HS-5 (cell line): Measurements from ENCODE around the gene LSS.
"Not testable (repeated sequence)": the region's sequence is repeated elsewhere in the genome, so short reads cannot be mapped to it uniquely, and the experiment has no call there.

Source experiments
- DNase-seq: peaks from one replicate; pipeline ENCODE4 v3.0.0-alpha.2; 2012; ENCODE audit warnings: low read depth

Gene LSS

DNA sequence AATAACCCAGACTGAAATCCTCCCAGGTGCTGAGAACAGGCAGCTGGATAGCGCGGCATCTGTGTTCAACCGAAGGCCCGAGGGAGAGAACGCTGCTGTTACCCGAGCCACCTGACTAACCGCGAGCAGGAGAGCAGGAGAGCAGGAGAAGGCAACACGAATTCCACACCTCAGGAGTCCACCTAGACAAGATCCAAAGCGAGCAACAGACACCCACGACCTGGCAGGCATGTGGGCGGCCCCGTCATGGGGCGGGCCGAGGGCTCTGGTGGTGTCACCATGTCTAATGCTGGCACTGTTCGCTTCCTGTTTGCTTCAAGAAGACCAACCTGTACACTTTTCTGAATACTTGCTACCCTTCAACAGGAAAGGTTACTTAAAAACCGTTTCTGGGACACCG lies 23.4 kb downstream of the LSS start:
- no peak for DNase-seq

DNA sequence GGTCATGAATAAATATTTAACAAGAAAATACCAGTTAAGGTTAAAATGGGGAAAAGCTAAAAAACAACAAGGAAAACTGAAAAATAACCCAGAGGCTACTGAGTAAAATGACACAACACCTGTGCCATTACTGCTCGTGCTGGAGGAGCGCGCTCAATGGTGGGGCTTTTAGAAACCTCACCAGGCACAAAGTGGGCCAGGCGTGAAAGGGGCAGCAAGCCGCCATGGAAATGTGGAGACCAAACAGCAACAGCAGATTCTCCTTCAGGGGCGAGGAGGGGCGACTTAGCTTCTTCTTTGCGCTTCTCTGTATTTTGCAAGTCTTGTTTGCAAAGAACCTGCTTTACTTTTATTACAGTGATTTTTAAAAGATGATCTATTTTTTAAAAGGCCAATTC lies 25.4 kb downstream of the LSS start:
- DNase-seq = no peak

DNA sequence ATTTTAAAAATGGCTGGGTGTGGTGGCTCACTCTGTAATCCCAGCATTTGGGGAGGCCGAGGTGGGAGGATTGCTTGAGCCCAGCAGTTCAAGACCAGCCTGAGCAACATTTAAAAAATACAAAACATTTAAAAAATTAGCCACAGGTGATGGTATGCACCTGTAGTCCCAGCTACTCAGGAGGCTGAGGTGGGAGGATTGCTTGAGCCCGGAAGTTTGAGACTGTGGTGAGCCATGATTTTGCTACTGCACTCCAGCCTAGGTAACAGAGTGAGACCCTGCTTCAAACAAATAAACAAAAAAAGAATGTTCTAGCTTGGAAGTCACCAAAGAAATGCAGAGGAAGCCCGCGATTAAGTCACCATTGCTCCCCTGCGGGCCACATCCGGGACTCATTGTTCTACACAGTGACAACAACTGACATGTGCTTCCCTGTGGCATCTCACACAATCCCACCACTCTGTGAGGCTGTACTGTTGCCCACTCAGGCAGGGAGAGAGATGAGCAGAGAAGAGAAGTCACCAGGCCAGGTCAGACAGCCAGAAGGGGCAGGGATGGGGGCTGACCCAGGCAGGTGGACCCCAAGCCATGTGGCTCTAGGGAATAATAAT lies 25.9 kb downstream of the LSS start:
- DNase-seq = no peak

DNA sequence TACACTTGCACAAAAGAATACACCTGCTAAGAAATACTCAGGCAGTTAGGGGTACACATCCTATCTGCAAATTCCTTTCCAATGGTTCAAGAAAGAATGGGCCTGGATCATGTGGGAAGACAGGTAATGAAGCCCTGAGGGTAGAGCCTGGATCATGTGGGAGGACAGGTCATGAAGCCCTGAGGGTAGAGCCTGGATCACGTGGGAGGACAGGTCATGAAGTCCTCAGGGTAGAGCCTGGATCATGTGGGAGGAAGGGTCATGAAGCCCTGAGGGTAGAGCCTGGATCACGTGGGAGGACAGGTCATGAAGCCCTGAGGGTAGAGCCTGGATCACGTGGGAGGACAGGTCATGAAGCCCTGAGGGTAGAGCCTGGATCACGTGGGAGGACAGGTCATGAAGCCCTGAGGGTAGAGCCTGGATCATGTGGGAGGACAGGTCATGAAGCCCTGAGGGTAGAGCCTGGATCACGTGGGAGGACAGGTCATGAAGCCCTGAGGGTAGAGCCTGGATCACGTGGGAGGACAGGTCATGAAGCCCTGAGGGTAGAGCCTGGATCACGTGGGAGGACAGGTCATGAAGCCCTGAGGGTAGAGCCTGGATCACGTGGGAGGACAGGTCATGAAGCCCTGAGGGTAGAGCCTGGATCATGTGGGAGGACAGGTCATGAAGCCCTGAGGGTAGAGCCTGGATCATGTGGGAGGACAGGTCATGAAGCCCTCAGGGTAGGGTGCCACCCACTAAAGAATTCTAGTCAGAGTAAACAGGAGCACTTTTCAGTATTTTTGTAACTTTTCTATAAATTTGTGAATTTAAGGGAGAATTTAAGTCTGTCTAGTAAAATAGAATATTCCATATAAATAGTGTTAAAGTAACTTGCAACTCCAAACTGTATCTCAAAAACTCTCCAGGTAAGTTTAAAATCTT lies 27.4 kb downstream of the LSS start:
- DNase-seq = not testable (repeated sequence)

DNA sequence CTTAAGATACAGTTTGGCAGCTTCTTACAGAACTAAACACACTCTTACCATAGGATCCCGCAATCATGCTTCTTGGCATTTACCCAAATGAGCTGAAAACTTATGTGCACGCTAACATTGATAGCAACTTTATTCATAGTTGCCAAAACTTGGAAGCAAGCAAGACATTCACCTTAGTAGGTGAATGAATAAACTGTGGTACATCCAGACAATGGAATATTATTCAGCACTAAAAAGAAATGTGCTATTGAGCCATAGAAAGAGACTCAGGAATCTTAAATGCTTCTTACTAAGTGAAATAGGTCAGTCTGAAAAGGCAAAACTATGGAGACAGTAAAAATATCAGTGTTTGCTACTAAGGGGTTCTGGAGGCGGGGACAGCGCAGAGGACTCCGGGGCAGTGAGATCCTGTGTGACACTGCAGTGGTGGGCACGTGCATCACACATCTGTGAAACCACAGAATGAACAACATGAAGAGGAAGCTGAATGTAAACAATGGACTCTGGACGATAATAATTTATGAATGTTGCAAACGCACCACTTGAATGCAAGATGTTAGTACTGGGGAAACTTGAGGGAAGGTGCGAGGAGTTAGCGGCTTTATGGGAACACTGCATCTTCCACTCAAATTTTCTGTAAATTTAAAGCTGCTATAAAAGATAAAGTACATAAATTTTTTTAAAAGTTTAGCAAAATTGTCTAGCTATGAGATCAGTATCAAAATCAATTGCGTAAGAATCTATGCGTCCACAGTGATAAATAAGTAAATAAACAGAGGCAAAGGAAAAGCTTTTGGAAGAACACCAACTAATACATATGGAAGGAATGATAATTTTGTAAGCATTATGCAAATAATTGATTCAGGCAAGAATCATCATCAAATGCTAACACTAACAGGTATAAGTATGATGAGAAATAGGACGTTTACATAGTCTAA lies 28.9 kb downstream of the LSS start:
- DNase-seq = no peak

DNA sequence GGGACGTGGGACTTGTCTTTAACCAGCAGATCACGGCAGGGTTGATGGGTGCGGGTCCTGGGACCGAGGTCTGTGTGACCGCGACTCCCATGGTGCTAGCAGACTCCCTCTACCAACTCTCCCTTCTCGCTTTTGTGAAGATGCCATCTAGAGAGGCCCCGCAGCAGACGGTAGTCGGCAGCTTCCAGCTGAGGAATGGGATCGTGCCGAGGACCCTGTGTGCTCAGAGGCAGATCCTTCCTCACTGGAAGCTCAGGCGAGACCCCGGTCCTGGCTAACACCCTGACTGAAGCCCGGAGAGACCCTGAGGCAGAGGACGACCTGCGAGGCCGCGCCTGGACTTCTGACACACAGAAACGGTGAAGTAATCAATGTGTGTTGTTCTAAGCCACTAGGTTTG lies 31.8 kb downstream of the LSS start:
- DNase-seq = no peak

DNA sequence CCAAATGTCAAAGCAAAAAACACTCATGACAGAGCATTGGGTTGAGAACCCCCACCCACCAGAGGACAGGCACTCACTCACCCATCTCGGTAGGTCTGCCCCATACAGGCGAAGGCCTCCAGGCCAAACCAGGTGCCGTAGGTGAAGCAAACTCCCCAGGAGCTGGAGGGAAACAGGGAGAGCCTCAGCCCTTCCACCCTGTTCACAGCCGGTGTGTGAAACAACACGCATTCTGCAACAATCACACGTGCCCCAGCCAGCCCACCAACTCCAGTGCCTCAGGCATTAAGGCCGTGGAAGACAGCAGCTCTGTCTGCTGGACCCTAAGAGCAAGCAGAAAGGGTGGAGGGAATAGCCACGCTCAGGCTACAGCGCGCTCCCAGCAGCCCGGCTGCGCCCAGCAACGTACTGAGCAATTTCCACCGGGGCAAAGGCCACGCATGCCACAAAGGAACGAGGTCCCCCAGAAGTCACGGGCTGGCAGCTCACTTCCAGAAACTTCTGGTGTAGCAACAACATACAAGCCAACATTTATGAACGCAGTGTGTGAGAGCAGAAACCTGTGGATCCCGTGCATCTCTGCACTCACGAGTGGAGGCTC lies 32.9 kb downstream of the LSS start:
- DNase-seq = no peak

DNA sequence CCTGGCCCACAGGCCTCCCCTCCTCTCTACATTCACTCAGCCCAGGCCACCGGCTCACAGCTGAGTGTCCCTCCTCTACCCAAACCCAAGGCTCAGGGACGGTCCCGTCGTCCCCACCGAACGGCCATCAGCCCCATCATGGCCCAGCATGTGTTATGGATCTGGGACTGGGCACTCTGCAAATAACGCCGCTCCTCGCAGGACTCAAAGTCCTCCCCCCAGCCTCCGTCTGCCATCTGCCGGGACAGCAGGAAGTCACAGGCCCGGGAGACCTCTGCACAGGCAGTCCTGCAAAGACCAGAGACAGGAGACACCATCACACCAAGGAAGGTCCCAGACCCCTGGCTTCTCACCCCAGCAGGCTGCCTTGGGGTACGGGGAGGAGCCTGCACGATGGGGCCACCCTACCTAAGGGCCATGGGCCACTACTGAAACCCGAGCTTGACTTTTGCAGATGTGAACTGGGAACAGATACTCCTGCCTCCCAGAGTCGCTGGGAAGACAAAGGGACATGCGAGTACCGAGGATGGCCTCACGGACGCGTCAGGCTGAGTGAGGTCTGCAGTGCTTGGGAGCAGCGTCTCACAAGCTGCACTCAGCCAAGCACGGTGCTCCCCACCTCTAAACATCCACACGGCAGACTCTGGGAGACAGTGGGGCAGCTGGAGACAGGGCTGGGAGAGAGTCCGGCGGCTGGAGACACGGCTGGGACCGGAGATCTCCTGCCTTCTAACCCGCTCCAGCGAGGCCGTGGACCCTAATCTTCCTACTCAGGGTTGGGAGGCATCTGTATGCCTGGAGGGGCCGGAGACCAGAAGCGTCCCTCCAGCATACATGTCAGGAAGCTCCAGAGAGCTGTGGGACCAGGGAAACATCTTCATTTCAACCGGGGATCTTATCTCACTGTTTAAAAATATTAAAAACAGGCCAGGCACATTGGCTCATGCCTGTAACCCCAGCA lies 33.9 kb downstream of the LSS start:
- DNase-seq = no peak

DNA sequence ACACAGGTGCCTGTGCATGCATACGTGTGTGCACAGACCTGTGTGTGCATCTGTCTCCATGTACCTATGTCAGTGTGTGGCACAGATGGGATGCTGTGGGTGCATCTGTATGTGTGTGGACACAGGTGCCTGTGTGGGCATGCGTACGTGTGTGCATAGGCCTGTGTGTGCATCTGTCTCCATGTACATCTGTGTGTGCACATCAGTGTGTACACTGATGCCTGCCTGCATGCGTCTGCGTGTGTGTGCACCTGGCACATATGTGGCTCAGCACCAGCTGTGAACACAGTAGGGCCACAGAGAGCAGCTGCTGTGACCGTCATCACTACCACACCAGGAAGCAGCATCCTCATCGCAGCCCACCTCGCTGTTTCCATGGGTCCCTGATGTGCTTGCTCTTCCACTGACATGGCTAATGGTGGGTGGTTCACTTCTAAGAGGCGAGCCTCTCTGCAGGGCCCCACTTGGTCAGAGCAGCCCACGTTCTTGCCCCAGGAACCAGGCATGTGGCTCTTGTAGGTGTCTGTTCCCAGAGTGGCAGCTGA lies 34.7 kb downstream of the LSS start:
- no peak for DNase-seq

DNA sequence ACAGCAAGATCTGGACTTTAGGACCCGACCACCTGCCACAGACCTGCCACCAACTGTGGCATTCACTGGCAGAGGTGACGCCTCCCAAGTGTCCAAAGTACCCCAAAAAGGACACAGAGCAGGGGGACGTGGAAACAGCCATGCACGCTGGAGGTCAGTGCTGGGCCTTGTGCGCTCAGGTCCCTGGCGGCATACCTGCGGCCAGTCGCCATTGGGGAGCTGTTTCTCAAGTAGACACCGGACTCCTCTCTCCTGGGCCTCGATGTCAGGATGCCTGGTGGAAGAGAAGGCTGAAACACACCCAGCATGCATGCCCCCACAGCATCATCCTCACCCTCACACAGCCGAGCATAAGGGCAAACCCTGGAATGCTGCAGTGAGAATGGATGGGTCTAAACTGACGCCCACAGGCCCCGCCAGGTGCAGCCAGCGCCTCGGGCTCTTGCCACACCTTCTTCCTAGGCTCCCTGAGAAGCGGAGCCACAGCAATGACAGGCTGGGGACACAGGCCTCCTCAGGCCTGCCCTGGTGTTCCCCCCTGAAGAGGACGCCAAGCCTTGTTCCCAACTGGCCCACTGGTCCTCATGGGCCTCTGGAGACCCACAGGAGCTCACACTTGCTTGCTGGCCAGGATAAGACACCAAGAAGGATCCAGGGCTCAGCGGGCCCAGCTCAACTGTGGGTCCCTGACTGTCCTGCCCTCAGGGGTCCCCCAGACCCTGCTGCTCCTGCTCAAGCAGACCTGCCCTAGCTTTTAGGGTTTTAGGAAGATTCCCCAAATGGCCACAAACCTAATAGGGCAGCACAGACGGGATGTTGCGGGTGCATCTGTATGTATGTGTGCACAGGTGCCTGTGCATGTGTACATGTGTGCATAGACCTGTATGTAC lies 36.6 kb downstream of the LSS start:
- no peak for DNase-seq

DNA sequence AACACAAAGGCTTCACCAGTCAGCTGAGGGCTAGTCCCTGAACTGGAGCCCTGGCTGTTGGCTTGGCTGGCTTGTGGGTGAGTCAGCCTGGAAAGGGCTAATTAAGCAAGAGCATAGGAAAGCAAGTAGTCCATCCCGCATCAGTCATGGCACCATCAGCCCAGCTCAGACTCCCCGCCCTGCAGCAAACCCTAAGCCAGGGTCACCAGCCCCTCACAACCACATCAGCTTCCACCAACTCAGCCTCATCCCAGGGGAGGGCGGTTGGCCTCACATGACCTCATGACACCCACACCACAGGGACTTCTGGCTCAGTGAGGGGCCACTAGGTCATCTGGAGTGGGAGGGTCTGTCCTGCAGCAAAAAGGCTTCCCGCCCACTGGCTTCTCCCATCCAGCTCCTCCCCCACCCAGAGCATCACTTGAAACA lies 37.3 kb downstream of the LSS start:
- peak; percentile 43 for DNase-seq

DNA sequence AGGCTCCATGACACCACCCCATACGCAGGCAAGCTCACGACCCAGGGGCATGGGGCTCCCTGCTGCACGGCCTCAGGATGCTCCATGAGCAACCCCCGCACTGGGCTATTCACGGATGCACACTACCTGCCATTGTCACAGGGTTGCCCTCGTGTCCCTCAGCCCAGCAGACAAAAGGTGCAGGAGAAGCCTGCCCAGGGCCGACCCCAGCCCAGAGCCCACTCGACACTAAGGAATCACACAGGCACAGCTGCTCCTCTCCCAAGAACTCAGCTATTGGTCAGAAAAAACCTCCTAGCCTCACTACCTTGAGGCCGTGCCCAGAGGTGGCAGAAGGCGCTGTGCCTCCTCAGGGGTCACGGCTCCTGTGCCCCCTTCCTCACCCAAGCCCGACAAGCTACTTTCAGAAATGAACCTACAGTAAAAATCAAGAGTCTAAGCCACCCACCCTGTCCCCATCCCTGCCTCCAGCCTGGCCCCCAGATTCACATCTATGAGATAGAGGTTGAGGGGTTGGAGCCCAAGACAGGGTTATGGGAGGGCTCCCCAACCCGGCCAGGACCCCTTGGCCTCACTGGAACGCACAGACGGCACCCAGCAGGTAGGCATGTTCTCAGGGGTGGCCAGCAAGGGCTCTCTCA lies 38.0 kb downstream of the LSS start:
- DNase-seq = no peak

DNA sequence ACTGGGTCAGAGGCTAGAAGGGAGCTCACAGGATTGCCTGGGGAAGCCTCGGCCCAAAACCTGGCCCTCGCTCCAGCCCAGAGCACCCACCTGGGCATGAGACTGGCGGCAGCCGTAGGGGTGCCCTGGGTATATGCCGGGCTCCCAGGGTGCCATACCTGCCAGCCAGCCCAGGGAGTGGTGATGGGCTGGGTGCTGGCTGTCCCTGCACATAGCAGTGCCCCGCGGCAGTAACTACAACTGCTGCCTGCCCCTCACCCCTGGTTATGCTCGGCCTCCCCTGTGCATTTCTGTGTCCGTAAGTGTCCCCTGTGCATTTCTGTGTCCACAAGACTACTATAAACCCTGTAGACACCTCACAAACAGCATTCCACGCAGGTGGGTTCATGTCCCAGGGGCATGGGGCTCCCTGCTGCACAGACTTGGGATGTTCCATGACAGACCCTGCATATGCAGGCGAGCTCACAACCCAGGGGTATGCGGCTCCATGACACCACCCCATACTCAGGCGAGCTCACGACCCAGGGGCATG lies 38.5 kb downstream of the LSS start:
- no peak for DNase-seq

DNA sequence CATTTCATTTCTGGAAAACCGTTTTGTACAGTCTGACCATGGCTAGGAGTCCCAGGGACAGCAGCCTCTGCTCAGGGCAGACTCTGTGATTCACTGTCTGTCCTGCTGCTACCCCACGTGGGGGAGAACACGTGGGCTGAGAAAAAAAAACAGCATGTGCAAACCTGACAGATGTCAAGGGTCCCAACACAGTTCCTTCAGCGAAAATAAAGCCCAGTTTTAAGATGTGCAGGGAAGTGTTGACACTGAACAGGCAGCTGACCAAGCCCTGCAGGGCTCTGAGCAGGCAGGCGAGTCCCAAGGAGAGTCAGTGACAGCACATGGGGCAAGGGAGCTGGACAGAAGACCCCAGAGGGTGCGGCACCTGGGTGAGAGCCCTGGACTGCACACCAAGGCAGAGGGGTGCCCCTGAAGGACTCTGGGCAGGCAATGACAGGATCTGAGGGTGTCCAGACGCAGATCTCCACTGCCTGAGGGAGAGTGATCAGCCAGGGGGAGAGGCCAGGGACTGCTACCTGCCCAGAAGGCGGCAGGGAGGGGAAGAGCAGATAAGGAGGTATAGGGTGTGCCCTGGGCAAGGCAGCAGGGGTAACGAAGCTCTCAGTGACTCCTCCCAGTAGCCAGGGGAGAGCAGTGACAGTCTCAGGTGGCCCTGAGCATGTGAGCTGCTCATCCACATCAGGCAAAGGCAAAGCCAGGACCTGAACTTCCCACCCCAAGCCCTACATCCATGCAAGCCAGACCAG lies 39.2 kb downstream of the LSS start:
- no peak for DNase-seq

DNA sequence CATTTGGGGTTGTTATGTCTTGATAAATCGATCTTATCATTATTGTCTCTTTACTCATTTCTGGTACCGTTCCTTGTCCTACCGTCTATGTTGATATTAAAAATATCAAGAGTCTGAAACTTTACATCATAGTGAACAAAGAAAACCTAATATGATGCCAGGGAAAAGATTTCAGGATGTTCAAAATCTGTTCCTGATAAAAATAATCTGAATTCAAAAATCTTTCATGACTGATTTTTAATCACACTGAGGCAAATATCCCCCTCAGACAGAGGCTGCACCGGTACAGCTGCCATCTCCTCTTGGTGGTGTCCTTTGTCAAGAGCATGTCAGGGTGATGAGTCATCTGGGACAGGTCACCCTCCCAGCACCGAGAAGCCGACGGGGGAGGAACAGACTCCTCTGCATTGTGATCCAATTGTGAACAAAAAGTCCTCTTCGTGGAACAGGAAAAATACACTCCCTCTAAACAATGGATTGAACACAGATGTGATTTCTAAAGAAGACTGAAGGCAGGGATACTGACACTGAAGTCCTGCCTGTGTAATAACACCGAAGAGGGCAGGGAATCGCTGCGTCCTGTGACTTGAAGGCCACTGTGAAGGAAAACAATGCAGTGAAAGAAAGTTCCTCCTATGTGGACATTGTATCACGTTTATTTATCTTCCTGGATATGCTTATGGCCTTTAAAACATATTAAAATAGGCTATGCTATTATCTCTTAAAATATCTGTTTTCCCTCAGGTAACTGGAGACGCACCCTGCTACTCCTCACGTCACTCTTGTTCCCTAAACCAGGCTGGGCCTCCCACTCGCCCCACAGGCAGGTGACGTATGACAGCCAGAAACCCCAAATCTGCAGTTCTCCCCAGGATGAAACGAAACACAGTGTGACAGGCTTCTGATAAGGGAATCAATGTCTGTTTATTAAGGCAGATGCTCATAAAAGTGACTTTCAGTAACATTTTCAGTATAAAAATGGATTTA lies 40.1 kb downstream of the LSS start:
- DNase-seq = no peak

DNA sequence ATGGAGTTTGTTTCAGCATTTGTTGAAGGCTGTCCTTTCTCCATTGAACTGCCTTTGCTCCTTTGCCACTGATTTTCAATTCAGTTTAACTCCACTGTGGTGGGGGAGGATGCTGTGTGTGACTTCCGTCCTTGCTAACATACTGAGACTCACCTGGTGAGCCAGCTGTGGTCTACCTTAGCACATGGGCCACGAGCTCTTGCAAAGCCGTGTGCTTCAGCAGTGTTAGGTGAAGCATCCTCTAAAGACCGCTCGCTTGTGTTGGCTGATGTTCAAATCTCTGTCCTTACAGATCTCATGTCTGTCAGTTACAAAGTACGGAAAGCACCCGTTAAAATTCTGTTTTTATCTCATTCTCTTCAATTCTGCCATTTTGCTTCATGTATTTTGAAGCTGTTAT lies 40.8 kb downstream of the LSS start:
- no peak for DNase-seq

DNA sequence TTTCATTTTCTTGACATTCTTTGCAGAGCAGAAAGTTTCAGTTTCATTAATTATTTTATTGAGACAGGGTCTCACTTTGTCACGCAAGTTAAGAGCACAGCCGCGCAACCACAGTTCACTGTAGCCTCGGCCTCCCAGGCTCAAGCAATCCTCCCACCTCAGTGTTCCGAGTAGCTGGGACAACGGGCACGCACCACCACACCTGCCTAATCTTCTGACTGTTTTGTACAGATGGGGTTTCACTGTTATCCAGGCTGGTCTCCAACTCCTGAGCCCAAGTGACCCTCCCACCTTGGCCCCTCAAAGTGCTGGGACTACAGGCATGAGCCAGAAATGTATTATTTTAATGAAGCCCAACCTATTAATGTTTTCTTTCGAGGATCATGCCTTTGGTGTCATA lies 41.3 kb downstream of the LSS start:
- DNase-seq = no peak
